Tibial artery (tissue), 4 donors: Measurements from ENCODE around the gene GINM1.

Experiments
- DNase-seq, 2 donors: peaks; one replicate each; pipeline ENCODE4 v3.0.0-alpha.2; 2019
- H3K27ac ChIP-seq, 2 donors: fragments of 200-600 bp; sonication (generic) in 1 of 2; 1 replicate in 1 of 2; 2 replicates in 1 of 2; pipeline ENCODE4 v1.5.1; 2018 to 2019; ENCODE audit warnings: mild to moderate bottlenecking in 1 of 2
- H3K27me3 ChIP-seq, 2 donors: fragments of 200-600 bp; sonication (generic) in 1 of 2; one replicate each; pipeline versions ENCODE4 v1.5.1 to v1.6.0; 2016 to 2019
- H3K36me3 ChIP-seq, 3 donors: fragments of 200-600 bp; sonication (generic) in 2 of 3; one replicate each; pipeline ENCODE4 v1.5.1; 2016 to 2019; ENCODE audit warnings: mild to moderate bottlenecking in 2 of 3
- H3K4me1 ChIP-seq, 4 donors: fragments of 200-600 bp; sonication (generic) in 2 of 4; 1 replicate in 3 of 4; 2 replicates in 1 of 4; pipeline ENCODE4 v1.5.1; 2016 to 2019
- H3K4me3 ChIP-seq, 2 donors: fragments of 200-600 bp; sonication (generic) in 1 of 2; 1 replicate in 1 of 2; 2 replicates in 1 of 2; pipeline ENCODE4 v1.5.1; 2018 to 2019; ENCODE audit warnings: mild to moderate bottlenecking in 2 of 2
- H3K9me3 ChIP-seq, 3 donors: fragments of 200-600 bp; sonication (generic) in 1 of 3; one replicate each; pipeline ENCODE4 v1.5.1; 2016 to 2019
- CTCF ChIP-seq, 2 experiments: fragments of 200-600 bp in 1 of 2; fragments of 450-650 bp in 1 of 2; IDR thresholded peaks; one replicate each; pipeline ENCODE4 v1.5.1; 2017 to 2019; ENCODE audit warnings: antibody characterized with exemption in 2 of 2, mild to moderate bottlenecking in 1 of 2, moderate library complexity in 1 of 2
- intact Hi-C: fragments of 100-400 bp; cut with DNase I; formaldehyde crosslinking; loops from one replicate; pipeline ENCODE4 v1.15.0; 2023; ENCODE audit warnings: low total_unique reads

The GINM1 gene

DNA sequence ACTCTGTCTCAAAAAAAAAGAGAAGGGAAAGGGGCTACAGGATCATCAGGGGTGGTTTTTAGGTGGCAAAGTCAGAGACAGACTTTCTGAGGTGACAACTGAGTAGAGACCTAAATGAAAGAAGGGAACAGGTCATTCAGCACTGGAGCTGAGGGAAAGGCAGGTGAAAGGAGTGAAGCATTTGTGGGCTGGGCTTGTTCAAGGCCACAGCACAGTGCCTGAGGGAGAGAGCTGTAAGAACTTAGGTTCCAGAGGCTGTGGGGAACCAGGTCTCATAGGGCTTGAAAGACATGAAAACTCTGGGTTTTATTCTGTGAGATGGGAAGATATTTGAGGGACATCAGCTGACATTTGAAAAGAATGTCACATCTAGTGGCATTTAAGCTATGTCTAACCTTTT is 61.5 kb downstream of the GINM1 start:
- intact Hi-C loops: no loop called here
- DNase-seq: no peak
- H3K4me3 ChIP-seq: no peak overlapping the region
- TF ChIP-seq CTCF (IDR thresholded peaks at IDR 0.05): no peak
- H3K9me3 ChIP-seq: no peaks in the 10 kb centered on the region
- H3K27me3 ChIP-seq: no peaks in the 10 kb centered on the region
- H3K4me1 ChIP-seq: no peaks in the 10 kb centered on the region
- peaks cover 27 to 40% (median 28%) of the 10 kb centered on the region in 3 donors for H3K36me3 ChIP-seq
- no peak overlapping the region for H3K27ac ChIP-seq

DNA sequence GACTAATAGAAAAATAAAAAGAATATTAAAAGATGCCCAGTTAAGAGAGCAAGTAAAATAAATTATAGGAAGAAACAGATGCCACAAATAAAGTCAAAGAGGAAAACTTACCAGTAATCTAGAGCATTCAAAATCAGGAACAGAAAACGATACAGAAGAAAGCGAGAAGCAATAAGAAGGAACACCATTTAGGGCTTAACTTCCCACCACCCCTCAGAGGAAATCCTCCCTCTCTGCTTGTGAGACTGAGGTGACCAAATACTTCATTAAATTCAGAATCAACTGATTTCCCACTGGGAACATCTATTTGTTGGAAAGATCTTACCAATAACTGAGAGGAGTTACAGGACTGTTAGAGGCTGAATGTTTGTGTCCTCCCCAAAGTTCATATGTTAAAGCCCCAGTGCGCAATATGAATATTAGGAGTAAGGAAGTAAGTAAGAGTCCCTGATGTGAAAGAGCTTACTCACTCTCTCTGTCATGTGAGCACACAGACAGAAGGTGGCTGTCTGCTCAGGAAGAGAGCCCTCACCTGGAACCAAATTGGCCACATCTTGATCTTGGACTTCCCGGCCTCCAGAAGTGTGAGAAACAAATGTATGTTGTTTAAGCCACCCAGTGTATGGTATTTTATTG is 62.8 kb downstream of the GINM1 start:
- Histone ChIP-seq H3K4me1 (no peaks in the 10 kb centered on the region), H3K9me3 (no peaks in the 10 kb centered on the region), H3K36me3 (peaks cover 20 to 34% (median 31%) of the 10 kb centered on the region in 3 donors), H3K27ac (no peak overlapping the region), H3K27me3 (no peaks in the 10 kb centered on the region), H3K4me3 (no peak overlapping the region)
- no peak for DNase-seq
- no peak for TF ChIP-seq CTCF (IDR thresholded peaks at IDR 0.05)
- intact Hi-C loops: no loop called here

DNA sequence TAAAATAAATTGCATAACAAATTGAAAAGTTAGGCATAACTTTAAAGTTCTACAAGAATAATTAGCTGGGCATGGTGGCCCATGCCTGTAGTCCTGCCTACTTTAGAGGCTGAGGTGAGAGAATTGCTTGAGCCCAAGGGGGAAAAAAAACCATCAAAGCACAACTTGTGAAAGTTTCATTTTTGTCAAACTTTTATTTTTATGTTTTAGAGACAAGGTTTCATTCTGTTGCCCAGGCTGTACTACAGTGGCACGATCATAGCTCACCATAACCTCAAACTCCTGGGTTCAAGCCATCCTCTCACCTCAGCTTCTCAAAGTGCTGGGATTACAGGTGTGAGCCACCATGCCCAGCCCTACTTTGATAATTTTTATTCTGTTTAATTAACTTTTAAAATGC is 68.1 kb downstream of the GINM1 start:
- H3K4me3 ChIP-seq: no peak overlapping the region
- intact Hi-C loops: no loop called here
- H3K27ac ChIP-seq: no peak overlapping the region
- H3K9me3 ChIP-seq: no peaks in the 10 kb centered on the region
- H3K27me3 ChIP-seq: no peaks in the 10 kb centered on the region
- no peak for TF ChIP-seq CTCF (IDR thresholded peaks at IDR 0.05)
- no peak for DNase-seq
- H3K36me3 ChIP-seq: peaks cover 19 to 55% (median 26%) of the 10 kb centered on the region in 3 donors
- no peaks in the 10 kb centered on the region for H3K4me1 ChIP-seq

- no peak for TF ChIP-seq CTCF (IDR thresholded peaks at IDR 0.05)
- intact Hi-C loops: no loop called here
- Histone ChIP-seq H3K9me3 (no peaks in the 10 kb centered on the region), H3K4me1 (no peaks in the 10 kb centered on the region), H3K36me3 (peaks cover 17 to 50% (median 19%) of the 10 kb centered on the region in 3 donors), H3K4me3 (no peak overlapping the region), H3K27ac (no peak overlapping the region), H3K27me3 (no peaks in the 10 kb centered on the region)
- DNase-seq: no peak
These were observed 69.9 kb downstream of the GINM1 start for GRCh38 chr6:149636124-149636523.
